Measurements from ENCODE around the gene RRAGA.
"Not testable (repeated sequence)": the region's sequence is repeated elsewhere in the genome, so short reads cannot be mapped to it uniquely, and the experiment has no call there.

The RRAGA gene, protein sequence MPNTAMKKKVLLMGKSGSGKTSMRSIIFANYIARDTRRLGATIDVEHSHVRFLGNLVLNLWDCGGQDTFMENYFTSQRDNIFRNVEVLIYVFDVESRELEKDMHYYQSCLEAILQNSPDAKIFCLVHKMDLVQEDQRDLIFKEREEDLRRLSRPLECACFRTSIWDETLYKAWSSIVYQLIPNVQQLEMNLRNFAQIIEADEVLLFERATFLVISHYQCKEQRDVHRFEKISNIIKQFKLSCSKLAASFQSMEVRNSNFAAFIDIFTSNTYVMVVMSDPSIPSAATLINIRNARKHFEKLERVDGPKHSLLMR

GRCh38 chr9:19048966-19049916 lies at the start of gene RRAGA:
Gene RRAGA, plus strand, starts transcription at chr9:19049427. Its CDS starts 233 bp downstream, at chr9:19049660.
- DNase-seq (ENCODE audit: low spot score), result peak; percentile 96

DNA sequence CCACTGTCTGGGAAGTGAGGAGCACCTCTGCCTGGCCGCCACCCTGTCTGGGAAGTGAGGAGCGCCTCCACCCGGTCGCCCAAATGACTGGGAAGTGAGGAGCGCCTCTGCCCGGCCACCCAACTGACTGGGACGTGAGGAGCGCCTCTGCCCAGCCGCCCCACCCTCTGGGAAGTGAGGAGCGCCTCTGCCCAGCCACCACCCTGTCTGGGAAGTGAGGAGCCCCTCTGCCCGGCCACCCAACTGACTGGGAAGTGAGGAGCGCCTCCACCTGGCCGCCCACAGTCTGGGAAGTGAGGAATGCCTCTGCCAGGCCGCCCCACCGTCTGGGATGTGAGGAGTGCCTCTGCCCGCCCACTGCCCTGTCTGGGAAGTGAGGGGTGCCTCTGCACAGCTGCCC lies 49.1 kb upstream of the RRAGA start:
- no peak for DNase-seq (ENCODE audit: low spot score)

DNA sequence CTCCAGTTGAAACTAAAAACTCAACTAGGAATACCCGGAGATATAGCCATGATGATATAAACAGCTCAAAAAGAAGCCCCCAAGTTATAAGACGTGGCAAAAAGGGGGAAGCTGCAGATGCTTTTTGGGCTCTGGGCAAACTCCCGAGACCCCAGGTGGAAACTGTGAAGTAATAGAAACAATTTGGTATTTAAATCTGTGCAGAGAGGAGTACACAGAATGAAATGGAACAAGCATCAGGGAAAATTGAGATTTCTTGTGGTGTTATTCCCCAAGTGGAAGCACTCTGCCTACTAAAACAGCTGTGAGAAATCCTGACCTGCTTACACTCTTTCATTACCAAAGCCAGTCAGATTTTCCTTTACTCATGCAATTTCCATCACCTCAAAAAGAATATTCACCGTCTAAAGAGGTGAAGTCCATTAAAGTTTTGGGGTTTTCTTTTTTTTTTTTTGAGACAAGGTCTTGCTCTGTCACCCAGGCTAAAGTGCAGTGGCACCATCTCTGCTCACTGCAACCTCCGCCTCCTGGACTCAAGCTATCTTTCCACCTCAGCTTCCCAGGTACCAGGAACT lies 39.7 kb upstream of the RRAGA start:
- no peak for DNase-seq (ENCODE audit: low spot score)

GRCh38 chr9:19018201-19018600 lies 31.0 kb upstream of the RRAGA start:
- no peak for DNase-seq (ENCODE audit: low spot score)

GRCh38 chr9:19020886-19021455 lies 28.3 kb upstream of the RRAGA start:
- no peak for DNase-seq (ENCODE audit: low spot score)

- DNase-seq (ENCODE audit: low spot score), result not testable (repeated sequence)
Measured at GRCh38 chr9:19021649-19022048, 27.6 kb upstream of the RRAGA start.

- DNase-seq (ENCODE audit: low spot score), result no peak
Measured at GRCh38 chr9:19022206-19022605, 27.0 kb upstream of the RRAGA start.

GRCh38 chr9:19023078-19023477 lies 26.1 kb upstream of the RRAGA start:
- no peak for DNase-seq (ENCODE audit: low spot score)

GRCh38 chr9:19026375-19026774 lies 22.9 kb upstream of the RRAGA start:
- no peak for DNase-seq (ENCODE audit: low spot score)

- no peak for DNase-seq (ENCODE audit: low spot score)
Measured at GRCh38 chr9:19027825-19028224, 21.4 kb upstream of the RRAGA start.

DNA sequence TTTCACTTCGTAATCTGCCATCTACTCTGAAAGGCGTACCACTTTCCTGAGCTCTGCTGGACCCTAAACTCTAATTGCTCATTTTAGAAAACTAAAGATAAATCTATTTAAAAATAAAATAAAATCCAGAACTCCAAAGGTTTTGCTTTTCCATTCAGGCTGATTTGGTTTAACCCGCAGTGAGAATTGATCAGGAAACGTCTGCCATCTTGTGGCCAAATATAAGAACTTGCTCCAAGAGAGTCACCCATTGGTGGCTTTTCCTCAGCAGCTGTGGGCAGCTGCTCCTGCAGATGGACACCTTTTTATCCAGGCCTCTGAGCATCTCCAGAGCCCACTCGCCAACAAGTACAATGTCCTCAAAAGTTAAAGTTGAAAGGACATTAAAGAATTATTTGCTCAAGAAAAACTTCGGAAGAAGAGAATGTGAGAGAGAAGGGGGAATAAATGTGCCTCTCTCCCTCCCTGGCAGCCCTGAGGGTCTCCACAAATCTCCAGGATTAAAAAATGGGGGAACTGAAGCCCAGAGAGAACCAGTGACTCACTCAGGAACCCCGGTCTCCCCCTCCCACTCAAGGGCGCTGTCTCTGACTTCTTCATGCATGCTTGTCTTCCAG lies 20.3 kb upstream of the RRAGA start:
- peak; percentile 81 for DNase-seq (ENCODE audit: low spot score)

DNA sequence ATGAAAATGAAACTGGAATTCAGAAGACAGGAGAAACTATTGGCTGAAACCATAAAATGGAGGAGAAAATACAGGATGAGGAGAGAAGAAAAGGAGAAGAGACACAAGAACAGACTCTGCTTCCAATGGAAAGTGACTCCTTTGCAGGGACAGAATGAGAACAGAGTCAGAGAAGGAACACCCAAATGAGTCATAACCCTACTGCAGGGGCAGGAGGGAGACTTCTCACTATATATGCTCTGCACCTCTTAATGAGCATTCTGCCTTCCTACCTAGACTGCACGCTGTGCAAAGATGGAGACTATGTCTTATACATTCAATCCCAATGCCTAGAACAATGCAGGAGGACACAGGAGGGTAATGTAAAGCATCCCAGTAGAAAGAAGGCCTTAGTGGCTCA lies 18.3 kb upstream of the RRAGA start:
- DNase-seq (ENCODE audit: low spot score), result no peak

GRCh38 chr9:19032406-19032805 lies 16.8 kb upstream of the RRAGA start:
- DNase-seq (ENCODE audit: low spot score), result no peak

GRCh38 chr9:19033015-19033414 lies 16.2 kb upstream of the RRAGA start, which contains the start of gene SAXO1:
Gene SAXO1, minus strand, starts transcription at chr9:19033209. Its CDS starts 301 bp downstream, at chr9:19032908.
- no peak for DNase-seq (ENCODE audit: low spot score)

DNA sequence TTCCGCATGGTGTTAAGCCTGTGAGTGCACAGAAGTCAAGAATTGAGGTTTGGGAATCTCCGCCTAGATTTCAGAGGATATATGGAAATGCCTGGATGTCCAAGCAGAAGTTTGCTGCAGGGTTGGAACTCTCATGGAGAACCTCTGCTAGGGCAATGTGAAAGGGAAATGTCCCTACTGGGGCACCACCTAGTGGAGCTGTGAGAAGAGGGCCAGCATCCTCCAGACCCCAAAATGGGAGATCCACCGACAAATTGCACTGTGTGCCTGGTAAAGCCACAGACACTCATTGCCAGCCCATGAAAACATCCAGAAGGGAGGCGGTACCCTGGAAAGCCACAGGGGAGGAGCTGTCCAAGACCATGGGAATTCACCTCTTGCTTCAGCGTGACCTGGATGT lies 12.6 kb upstream of the RRAGA start:
- no peak for DNase-seq (ENCODE audit: low spot score)

DNA sequence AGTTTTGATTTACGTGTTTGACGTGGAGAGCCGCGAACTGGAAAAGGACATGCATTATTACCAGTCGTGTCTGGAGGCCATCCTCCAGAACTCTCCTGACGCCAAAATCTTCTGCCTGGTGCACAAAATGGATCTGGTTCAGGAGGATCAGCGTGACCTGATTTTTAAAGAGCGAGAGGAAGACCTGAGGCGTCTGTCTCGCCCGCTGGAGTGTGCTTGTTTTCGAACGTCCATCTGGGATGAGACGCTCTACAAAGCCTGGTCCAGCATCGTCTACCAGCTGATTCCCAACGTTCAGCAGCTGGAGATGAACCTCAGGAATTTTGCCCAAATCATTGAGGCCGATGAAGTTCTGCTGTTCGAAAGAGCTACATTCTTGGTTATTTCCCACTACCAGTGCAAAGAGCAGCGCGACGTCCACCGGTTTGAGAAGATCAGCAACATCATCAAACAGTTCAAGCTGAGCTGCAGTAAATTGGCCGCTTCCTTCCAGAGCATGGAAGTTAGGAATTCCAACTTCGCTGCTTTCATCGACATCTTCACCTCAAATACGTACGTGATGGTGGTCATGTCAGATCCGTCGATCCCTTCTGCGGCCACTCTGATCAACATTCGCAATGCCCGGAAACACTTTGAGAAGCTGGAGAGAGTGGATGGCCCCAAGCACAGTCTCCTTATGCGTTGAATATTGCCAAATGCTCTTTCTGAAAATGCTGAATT lies 850 bp downstream of the RRAGA start:
- peak; percentile 49 for DNase-seq (ENCODE audit: low spot score)

DNA sequence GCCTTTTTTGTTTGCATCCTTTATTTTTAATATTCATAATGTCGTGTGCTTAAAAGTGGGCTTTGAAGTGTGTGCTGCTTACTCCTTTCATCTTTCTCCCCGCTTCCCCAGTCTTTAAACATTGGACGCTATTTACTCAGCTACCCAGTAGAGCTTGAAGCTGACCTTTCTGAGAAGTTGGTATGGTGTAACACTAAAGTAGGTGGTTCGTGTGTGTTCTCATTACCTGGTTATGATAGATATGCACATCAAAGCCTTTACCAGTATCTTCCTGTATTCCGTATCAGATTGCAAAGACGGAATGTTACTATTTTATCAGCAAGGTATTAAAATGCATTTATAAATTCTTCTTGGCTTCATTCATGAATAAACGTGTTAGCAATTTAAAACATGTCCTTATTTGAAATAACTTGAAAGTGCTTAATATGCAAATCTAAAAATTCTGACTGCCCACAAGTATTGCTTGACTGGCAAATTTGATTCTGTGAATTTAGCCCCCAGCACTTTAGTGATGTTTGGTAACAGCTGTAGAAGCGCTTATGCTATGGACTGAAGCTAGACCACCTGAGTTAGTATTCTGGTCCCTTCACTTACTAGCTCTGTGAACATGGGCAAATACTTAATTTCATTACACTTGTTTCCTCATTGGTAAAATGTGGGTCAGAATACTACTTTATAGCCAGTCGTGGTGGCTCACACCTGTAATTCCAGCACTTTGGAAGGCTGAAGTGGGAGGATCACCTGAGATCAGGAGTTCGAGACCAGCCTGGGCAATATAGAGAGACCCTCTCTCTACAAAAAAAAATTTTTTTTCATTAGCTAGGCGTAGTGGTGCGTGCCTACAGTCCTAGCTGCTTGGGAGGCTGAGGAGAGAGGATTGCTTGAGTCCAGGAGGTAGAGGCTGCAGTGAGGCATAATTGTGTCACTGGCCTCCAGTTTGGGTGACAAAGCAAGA lies 1.7 kb downstream of the RRAGA start:
- DNase-seq (ENCODE audit: low spot score), result no peak

DNA sequence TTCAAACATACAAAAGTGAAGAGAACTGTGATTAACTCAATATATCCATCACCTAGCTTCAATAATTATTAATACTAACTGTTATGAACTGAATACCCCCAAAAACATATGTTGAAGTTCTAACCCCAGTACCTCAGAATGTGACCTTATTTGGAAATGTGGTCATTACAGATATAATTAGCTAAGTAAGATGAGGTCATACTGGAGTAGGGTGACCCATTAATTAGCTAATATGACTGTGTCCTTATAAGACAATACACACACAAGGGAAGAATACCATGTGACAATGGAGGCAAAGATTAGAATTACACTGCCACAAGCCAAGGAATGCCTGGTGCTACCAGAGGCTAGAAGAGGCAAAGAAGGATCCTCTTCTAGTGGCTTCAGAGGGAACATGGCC lies 7.8 kb downstream of the RRAGA start:
- DNase-seq (ENCODE audit: low spot score), result no peak

- DNase-seq (ENCODE audit: low spot score), result no peak
Measured at GRCh38 chr9:19074229-19074628, 25.0 kb downstream of the RRAGA start.

DNA sequence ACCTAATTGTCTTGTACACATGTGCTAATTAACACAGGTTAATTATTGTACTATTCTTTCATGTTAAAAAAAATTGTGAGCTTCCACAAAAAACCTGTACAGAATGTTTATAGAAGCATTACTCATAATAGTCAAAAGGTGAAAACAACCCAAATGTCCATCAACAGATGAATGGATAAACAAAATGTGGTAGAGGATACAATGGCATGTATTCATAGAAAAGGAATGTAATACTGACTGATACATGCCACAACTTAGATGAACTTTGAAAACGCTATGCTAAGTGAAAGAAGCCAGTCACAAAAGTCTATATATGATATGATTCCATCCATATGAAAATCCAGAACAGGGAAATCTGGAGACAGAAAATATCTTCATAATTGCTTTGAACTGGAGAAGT lies 25.6 kb downstream of the RRAGA start:
- no peak for DNase-seq (ENCODE audit: low spot score)
